GM12873 (cell line): Measurements from ENCODE around the gene TBC1D10A.
A peak's percentile ranks its signal among the peaks of the same experiment; 100 is the strongest.

Experiments used
- CTCF ChIP-seq: IDR thresholded peaks from 2 replicates; pipeline ENCODE4 v1.5.1; 2012; ENCODE audit warnings: low read depth, mild to moderate bottlenecking, moderate library complexity, low read length, control low read depth; ENCODE audit not compliant: insufficient read depth; ENCODE audit errors: missing control alignments

The TBC1D10A gene

DNA sequence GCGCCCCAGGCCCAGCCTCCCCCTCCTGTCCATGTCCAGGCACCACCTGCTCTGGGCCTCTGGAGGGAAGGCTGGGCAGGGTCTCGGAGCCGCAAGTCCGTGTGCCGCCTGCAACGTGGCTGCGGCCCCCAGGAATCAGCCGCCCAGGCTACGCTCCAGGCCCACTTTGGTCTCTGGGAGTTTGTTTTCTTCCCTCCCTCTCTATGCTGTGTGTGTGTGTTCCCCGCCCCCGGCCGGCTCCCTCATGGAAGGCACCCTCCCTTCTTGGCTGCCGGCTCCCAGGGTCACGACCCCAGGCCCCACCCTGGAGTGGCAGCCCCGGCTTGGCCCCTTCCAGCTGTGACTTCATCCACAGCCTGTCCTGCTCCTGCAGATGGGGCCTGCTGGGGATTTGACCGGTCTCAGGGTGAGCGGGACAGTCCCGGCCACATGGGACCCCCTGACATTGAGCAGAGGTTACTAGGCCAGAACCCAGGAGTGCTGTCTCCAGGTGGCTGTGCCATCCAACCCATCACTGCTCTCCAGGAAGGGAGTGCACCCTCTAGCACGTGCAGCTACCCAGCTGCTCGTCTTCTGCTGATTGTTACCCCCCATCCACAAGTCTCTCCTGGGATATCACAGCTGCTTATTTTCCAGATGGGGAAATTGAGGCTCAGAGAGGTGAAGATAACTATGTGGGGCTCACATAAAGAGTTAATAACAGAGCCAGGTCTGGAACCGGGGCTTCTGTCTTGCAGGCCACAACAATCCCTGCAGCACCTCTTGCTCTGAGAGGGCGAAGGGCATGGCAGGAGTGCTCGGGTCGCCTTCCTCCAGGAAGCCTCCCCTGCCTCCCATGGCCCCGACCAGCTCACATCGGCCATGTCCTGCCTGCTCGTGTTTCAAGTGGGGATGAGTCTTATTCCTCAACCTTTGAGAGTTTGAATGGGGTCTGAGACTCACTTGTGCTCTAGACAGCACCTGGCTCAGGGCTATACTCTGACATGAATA lies 77.4 kb downstream of the TBC1D10A start:
- TF ChIP-seq CTCF = no peak

GRCh38 chr22:30248484-30248883 lies 78.3 kb downstream of the TBC1D10A start:
- TF ChIP-seq CTCF = no peak

DNA sequence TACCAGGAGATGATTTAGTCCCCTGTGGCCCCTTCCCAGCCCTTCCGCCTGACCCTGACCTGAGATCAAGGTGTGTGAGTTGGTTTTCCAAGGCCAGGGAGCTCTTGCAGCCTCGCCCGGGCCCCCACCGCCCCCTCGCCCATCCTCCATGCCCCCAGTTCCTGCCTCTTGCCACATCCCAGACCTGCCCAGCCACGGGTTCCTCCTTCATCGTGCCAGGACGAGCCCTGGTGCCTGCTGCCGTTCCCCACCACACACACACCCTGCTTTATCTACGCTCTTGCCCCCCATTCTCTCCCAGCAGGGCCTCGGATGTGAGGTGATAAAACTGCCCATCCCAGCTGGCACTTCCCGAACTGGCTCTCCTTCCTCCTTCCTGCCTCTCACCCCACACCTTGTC lies 78.8 kb downstream of the TBC1D10A start:
- TF ChIP-seq CTCF = no peak

- TF ChIP-seq CTCF = no peak
These were observed 79.2 kb downstream of the TBC1D10A start for GRCh38 chr22:30247561-30247960.

DNA sequence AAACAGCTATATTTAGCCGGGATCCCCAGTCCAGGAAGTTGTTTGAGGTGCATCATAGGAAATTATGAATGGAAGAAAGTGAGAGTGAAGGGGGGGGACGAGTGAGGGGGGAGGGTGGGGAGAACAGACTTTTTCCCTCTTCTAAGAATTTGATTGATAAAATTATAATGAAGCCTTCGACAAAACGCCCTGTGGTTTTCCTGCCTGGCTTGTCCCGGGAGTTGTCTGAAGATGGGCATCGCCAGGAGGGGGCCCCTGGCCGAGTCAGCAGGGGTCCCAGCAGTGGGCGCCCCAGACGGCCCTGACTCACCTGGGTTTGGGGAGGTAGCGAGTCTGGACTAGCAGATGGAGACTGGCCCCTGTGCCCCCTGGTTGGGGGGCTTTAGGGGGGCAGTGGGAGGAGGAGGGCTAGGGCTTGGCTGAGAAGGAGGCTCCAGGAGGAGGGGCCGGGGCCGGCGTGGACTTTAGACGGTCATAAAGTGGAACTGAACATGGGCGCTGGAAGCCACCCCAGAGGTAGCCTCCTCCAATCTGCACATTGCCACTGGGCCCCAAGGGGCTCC lies 79.8 kb downstream of the TBC1D10A start:
- TF ChIP-seq CTCF = no peak

DNA sequence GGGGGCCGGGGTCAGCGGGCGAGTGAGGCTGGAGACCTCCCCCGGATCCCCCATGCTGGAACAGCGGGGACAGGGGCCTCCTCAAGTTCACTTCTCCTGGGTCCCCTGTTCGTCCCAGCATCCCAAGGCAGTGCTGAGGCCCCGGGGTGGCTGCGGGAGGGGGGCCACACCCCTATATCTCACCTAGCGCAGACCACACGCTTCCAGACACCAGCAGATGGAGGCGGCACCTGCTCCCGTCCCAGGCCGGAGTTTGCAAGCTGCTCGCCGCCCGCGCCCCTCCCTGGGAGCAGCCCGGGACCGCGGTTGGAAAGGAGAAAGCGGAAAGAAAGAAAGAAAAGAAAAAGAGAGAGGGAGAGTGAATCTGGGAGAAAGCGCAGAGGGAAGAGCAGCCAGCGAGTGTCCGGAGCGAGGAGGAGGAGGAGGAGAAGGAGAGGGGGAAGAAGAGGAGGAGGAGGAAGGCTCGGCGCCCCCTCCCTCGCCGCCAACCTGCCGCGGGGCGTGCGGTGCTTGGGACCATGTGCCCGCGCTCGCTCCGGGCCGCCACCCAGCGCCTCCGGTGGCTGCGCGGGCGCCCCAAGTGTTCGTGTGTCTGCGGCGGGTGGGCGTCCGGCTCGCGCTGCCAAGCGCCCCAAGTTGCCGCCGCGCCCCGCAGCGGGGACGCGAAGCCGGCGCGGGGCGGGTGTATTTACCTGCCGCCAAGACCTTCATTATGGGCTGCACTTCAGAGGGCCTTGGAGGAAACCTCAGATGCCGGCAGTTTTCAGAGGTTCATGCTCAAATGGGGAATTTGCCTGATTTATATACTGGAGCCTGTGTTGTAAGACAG lies 80.5 kb downstream of the TBC1D10A start, which contains the start of gene LIF:
Gene LIF (minus strand): TSS at position 775 of the 829 bp plus-strand sequence. CDS start 64 bp downstream, at position 711.
- peak; percentile 22 for TF ChIP-seq CTCF
